Glomerular visceral epithelial cell (primary cell): ENCODE measurements around the gene STX3.
"Not testable (repeated sequence)": the region's sequence is repeated elsewhere in the genome, so short reads cannot be mapped to it uniquely, and the experiment has no call there.

Experiments
- DNase-seq: peaks from one replicate; pipeline ENCODE4 v3.0.0-alpha.2; 2016; ENCODE audit errors: extremely low spot score

Gene STX3

DNA sequence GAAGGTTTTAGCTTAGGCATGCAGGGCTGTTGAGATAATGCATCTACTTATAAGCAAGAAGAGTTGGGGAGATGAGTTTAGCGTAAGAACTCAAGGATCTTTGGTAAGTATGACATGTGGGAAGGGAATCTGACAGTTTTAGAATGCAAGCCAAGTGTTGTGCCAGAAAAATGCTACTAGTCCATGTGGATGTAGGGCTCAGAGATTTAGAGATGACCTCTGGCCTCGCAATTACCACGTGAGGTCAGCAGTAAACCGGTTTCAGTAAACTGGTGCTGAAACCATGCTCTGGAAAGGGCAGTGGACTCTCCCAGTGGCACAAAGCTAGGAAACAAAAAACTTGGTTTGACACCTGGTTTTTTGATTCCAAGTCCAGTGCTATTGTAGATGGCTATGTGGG, 36.5 kb downstream of the STX3 start:
- no peak for DNase-seq

DNA sequence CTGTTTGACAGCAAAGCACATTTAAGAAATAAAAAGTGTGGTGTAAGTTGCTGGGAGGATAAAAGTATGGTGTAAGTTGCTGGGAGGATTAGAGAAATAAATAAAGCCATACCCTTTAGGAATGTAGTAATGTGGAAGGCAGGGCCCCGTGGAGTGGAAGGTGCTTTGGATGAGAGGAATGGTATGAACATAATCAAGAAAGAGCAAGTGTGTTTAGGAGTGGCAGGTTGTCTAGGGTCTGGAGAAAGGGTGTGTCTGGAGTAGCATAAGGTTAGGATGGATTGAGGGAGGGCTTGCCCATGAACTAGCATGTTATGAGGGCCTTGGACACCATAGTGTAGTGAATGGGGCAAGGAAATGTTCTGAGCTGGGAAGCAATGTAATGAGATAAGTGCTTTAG, 37.3 kb downstream of the STX3 start:
- no peak for DNase-seq

DNA sequence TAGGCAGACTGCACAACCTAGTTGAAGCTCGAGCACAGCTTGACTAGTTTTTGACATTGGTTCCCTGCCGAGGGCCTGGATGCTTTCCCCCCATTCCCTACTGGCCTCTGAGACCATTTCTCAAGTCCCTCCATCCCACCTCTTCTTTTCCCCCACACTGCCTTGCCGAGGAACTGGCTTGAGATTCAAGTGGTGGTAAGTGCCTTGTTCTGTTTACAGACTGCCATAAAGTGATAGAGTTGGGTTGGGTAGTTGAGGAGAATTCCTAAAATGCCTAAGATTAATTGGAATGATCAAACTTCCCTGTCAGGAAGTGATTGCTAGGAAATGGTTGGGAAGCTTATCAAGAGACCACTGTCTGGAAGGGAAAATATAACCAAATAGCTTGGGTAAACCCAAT, 39.2 kb downstream of the STX3 start:
- DNase-seq = no peak

DNA sequence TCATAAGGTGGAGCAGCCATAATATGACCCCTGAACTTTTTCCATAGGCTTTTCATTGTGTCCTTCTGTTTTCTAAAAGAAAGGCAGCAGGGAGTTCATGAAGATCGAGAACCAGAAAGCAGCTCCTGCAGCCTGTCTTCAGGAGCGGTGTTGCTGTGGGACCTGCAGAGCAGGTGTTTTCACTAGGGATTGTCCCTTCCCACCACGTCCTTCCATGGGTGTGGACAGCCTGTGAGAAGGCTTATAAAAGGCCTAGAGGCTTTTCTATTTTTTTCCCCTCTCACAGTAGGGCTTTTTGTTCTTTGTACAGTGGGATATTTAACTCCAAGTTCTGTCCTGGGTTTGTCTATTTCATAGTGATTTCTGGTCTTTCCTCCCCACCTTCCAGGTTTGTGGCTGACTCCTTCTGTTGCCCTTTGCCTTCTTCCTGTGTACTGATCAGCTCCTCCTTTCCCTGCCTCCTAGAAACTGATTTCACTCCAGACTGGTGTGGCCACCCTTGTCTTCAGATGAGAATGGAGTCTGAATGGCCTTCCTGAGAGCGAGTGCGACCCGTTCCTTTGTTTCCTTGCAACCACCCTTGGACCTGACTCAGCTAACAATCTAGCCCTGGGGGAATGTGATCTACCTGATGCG, 45.3 kb downstream of the STX3 start:
- DNase-seq = no peak

DNA sequence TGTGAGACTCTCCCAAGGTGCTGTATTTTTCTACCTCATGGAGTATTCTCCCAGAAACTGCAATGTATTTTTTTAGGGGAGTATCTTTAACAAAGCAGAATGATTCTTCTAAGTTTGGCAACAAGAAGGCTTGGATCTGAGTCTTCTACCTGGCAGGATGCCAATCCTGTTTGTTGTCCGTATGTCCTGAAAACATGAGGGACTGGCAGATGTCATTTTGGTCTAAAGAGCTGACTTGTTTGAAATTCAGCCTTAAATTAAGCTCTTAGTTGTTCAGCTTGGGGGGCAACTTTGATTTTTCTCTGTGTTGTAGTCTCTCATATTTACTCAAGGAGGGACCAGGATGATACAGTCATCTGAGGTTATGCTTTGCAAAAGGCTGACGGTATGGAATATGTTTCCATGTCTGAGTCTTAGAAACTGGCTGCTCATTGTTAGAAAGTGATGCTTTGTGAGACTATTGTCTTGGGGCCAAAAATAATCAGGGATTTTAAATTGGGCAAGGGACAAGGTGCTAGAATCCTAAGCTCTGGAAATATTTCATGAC, 46.1 kb downstream of the STX3 start:
- DNase-seq = no peak

DNA sequence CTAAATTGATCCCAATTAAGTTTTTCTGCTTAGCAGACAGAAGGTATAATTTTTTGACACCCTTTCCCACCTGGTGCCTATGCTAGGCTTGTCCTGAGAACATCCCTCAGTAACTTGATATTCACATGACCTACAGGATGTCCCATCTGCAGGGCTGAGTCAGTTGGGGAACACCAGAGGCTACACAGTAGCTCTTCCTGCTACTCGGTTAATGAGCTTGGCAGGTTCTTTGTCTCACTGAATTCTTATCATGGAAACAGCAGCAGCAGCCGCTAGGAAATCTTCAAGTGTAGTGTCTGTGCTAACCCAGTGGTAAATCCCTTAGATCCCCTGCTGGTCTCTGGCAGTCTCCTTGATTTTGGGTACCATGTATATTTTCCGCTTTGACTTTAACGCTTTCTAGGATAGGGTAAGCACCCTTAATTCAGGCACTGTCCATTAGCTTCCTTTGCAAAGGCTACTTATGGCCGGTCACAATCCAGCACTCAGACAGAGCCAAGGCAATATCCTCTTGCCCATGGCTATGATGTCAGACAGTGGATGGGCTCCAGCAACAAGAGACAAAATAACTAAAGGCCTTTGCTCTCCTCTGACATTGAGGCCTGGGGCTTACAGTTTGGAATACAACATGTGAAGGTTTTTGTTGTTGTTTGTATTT, 46.9 kb downstream of the STX3 start:
- peak; percentile 13 for DNase-seq

DNA sequence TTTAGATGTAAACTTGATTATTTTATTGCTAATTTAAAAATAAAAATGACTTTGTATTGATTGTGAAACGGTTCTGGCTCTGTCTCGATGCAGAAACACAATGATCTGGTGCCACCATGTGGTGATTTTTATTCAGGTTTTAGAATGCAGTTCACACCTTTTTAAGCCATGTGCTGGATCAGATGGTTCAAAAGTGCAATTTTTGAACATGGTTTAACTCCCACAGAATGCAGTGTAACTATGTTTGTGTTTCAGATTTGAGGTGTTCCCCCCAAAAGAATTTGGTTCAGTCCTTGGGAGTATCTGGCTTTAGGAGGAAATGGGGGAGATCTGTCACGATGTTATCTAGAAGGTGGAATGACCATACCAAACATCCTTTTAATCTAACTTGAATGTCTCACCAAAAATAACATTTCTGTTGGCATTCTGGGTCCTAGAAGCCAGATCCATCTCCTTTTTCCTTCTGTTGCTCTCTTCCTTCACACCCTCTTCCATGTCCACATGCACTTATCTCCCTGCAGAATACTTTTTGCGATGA, 47.5 kb downstream of the STX3 start:
- peak; percentile 51 for DNase-seq

DNA sequence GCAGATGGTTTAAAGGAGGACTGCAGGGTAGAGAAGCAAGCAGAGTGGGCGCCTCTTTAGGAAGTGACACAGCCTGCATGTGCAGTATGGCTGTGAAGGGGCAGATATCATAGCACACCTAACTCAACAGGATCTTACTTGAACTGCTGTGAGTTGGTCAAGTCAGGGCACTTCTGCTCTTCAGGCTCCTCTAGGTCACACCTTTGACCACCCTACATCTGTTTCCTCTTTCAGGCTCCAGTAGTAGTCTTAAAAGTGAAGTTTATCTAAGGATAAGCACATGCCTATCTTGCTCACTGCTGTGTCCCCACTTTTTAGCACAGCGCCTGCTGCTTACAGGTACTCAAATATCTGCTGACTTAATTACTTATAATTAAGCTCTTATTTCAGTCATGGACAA, 48.9 kb downstream of the STX3 start:
- no peak for DNase-seq

DNA sequence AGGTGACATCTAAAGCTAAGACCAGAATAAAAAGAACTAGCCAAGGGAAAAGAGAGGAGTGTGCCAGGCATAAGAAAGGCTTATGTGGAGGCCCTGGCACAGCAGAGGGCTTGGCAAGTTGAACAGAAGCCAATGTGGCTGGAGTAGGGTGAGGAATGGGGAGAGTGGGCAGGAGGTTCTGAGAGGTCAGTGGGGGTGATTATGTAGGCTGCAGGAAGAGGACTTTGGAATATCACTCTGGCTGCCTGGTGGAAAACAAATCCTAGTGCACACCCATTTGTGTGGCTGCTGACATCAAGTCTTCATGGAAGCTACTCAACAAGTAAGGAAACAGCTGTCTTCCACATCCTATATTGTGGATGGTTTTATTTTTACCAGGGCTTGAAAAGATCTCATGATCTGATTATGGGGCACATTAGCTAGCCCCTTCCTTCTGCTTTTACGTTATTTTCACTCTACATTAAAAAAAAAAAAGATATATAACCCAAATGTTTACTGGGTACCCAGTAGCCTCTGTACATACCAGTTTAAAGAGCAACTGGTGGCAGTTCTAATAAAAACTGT, 52.0 kb downstream of the STX3 start:
- DNase-seq = no peak

DNA sequence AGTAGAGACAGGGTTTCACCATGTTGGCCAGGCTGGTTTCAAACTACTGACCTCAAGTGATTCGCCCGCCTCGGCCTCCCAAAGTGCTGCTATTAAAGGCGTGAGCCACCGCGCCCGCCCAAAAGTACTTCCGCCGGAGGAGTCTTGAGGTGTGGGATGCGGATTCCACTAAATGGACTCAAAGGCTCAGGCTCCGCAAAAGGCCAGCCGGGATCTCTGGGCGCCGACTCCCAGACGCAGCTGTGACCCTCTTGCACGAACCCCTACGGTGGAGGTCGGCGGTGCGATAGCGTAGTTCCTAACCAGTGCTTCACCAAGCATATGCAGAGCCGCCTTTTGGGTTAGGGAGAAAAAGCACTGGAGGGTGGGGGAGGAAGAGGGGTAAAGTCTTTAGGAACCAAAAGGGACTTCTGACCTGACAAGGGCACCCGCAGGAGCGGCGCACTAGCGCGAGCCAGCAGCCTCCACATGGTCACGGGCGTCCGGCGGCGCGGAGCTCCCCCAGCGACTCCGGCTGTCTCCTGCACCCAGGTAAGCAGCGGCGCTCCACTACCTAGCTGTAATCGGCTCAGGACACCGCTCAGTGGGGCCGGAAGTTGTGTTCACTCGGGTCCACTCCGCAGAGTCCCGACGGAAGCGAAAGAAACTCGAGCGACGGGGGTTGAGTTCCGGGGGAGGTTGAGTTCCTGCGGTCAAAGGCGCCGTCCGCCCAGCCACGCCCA, 55.2 kb downstream of the STX3 start, which contains the start of gene MRPL16:
Gene MRPL16, minus strand, starts transcription at position 590 of the 722 bp plus-strand sequence. Its CDS starts 120 bp downstream, at position 470.
- peak; percentile 91 for DNase-seq

DNA sequence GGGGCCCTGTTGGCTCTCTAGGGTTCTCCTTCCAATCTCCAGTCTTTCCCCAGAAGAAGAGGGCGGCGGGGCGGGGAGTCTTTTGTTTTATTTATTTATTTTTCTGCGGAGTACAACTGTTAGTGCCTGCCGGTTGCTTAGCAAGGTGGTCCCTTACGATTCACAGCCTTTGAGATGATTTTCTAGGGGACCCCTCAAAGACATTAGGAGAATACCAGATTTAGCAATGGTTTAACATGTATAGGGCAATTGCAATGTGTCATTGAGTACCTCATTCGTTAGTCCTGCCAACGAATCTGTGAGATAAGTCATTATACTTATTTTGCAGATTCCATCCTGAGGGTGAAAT, 55.7 kb downstream of the STX3 start:
- DNase-seq = no peak

DNA sequence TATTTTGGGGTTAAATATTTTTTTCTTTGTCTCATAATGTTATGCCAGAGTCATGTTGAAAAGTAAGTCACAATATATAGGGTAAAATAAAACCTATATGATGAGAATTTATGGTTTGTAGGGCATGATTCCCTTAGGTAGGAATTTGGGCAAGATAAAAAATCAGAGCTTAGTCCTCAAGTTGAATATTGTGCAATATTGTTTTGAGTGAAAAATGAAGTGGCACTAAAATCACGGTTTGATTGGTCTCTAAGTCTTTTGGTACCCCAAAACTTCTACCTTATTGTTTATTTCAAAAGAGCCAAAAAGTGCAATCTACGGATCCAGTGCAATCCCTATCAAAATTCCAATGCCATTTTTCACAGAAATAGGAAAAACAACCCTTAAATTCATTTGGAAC, 57.0 kb downstream of the STX3 start:
- DNase-seq = no peak

DNA sequence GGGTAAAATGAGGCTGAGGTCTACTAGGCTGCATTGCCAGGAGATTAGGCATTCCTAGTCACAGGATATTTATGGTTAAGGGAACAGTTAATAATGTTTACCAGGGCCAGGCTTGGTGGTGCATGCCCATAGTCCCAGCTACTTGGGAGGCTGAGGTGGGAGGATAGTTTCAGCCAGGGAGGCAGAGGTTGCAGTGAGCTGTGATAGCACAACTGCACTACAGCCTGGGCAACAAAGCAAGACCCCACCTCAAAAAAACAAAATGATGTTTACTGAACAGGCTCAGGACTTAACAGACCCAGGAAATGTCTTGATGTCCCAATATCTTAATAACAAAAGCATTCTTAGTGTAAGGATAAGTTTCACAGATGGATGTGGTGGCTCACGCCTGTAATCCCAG, 58.2 kb downstream of the STX3 start:
- DNase-seq = no peak

DNA sequence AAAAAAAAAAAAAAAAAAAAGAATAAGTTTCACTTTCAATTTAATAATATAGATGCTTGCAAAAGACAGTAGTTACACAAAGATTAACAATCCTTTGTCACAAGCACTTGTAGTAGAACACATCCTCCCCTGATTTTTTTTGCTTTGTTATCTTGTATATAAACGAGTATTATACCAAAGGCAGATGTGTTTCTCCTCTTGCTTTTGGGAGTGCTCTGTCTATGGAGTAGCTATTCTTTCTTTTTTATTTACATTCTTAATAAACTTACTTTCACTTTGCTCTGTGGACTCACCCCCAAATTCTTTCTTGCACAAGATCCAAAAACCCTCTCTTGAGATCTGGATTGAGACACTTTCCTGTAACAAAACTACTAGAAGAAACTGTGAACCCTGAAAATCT, 58.8 kb downstream of the STX3 start:
- no peak for DNase-seq

DNA sequence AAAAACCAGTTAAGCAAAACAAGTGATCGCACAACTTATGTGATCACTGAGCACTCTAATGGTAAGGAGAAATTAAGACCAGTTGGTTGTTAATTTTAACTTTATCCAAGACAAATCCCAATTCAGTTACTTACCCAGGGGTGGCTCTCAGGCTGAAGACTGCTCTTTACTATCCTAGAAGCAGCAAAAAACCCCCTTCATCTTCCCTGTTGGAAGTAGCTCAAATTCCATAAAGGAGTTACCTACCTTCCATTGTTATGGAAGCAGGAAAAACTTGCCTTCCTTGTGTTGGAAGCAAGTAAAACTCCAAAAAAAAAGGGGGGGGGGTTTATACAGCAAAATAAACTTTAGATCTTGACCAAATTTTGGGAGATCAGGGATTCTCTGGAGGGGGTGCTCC, 60.6 kb downstream of the STX3 start:
- no peak for DNase-seq

DNA sequence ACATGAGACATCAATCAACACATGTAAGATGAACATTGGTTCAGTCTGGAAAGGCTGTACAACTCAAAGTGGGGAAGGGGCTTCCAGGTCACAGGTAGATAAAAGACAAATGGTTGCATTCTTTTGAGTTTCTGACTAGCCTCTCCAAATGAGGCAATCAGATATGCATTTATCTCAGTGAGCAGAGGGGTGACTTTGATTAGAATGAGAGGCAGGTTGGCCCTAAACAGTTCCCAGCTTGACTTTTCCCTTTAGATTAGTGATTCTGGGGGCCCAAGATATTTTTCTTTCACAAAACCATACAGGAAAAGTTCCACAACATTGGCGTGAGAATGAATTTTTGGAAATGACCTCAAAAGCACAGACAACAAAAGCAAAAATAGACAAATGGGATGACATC, 61.3 kb downstream of the STX3 start:
- DNase-seq = not testable (repeated sequence)

DNA sequence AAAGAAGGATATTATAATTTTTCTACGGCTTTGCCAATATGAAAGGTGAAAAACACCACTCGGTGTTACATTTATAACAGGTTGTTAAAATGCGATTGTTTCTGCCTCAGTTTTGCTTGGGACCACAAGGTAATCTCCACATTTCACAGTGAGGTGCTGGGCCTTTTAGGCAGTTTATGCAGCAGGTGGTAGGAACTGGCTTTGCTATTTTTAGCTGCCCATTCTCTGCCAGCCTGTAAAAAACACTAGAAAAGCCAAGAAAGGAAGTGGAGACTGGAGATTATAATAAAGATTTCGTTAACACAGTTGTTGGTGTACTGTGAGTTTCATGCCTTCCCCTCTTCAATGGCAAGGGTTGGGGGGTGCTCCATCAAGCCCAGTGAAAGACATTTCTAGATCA, 63.4 kb downstream of the STX3 start:
- DNase-seq = no peak

DNA sequence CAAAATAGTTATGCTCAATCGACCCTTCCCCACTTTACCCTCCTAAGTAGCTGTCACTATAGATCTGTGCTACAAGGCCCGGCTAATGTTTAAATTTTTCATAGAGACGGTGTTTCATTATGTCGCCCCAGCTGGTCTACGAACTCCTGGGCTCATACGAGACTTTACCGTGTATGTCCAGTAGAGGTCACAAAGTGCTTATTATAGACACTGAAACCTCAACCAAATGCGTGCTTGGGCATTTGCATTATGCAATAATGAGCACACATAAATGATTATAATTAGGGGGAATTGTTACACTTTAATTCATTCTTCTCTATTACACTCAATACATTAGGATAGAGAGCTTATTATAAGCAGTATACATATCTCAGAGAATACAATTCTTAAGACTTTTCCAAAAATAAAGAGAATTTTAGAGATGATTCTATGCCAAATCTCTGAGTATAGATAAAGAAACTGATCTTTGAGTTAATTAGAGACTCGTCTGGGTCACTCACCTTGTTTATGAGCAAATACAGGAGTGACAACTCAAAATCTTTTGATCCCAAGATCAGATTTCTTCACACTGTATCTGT, 67.9 kb downstream of the STX3 start:
- peak; percentile 56 for DNase-seq

DNA sequence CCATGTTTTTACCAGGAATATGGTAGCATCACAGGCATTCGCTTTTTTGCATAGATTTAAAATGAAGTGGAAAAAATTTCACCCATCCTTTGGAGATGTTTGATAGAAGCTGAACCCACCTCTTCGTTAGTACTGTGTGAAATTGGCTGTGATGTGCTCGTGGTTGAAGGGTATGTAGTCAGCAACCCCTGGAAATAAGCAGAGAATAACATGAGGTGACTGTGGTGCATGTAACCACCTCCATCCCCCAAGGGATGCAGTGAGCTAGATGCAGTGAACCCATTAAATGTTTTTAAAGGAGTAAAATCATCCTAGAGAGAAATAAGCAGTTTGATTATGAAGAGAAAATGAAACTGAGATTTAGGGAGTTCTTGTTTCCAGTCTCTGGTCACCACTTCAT, 74.2 kb downstream of the STX3 start:
- DNase-seq = no peak

DNA sequence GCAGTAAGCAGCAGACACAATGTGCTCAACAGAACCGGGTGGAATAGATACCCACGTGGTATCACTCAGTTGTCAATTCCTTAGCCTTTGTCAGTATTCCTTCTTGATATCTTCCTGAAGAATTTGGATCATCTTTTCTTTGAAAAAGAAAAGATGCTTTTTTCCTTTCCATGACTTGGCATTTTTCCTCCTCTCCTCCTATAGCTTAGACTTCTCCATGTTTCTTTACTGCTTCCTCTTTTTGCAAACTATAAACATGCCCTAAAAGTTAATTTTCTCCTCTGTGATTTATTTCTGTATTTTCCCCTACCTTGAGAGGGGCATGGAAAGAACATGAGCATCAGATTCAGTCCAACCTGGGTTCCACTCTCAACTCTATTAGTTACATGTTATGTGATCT, 78.4 kb downstream of the STX3 start:
- DNase-seq = no peak

DNA sequence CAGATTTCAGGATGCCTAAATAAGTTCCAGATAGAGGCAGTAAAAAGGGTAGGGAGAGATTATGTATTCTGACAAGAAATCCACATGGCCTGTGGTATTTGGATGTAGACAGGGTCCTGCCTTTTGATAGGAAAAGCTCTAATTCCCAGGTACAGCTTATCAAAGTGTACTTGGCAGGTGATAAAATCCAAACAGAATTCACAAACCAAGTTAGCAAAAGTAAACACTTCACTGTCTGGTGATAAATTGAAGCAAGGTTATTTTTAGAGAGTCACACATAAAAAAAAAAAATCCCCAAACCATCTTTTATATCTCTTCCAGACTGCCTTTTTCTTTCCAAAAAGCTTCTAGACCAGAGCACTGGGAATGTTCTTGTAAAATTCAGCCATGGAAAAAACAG, 84.4 kb downstream of the STX3 start:
- DNase-seq = no peak

DNA sequence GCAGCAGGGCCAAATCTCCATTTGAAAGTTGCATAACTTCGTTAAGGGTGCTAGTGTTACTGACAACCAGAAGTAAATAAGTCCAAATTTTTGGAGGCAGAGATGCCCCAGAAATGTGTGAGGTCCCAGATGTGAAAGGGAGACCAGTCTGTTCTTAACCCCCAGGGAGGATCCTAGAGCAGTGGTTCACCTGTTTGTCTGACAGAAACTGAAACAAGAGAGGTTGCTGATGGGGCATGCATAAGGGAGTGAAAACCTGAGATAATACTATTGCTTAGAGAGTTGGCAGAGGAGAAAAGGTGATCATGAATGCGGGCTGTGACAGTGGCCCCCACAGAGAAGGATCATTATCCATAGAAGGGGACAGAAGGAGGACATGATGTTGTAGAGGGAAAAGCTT, 86.3 kb downstream of the STX3 start:
- no peak for DNase-seq
